ENCODE results near the gene NCOA1.
"Not testable (repeated sequence)": the region's sequence is repeated elsewhere in the genome, so short reads cannot be mapped to it uniquely, and the experiment has no call there.

The NCOA1 gene

GRCh38 chr2:24632172-24632571 is 141.1 kb downstream of the NCOA1 start:
- DNase-seq (ENCODE audit: low spot score), result peak; percentile 16

GRCh38 chr2:24635181-24635580 is 144.1 kb downstream of the NCOA1 start:
- DNase-seq (ENCODE audit: low spot score), result peak; percentile 57

- no peak for DNase-seq (ENCODE audit: low spot score)
Observed at GRCh38 chr2:24638568-24638967, 147.5 kb downstream of the NCOA1 start.

GRCh38 chr2:24642351-24642750 is 151.3 kb downstream of the NCOA1 start:
- DNase-seq (ENCODE audit: low spot score), result no peak

- DNase-seq (ENCODE audit: low spot score), result no peak
Observed at GRCh38 chr2:24643051-24643450, 152.0 kb downstream of the NCOA1 start.

GRCh38 chr2:24644032-24644431 is 153.0 kb downstream of the NCOA1 start:
- no peak for DNase-seq (ENCODE audit: low spot score)

- no peak for DNase-seq (ENCODE audit: low spot score)
Observed at GRCh38 chr2:24650997-24651642, 160.1 kb downstream of the NCOA1 start.

- DNase-seq (ENCODE audit: low spot score), result no peak
Observed at GRCh38 chr2:24651643-24652003, 160.6 kb downstream of the NCOA1 start.

- DNase-seq (ENCODE audit: low spot score), result peak; percentile 15
Observed at GRCh38 chr2:24652265-24653182, 161.5 kb downstream of the NCOA1 start.

- DNase-seq (ENCODE audit: low spot score), result no peak
Observed at GRCh38 chr2:24657818-24658217, 166.8 kb downstream of the NCOA1 start.

- DNase-seq (ENCODE audit: low spot score), result no peak
Observed at GRCh38 chr2:24658531-24659202, 167.6 kb downstream of the NCOA1 start.

GRCh38 chr2:24659862-24660261 is 168.8 kb downstream of the NCOA1 start:
- DNase-seq (ENCODE audit: low spot score), result no peak

- DNase-seq (ENCODE audit: low spot score), result no peak
Observed at GRCh38 chr2:24667542-24667941, 176.5 kb downstream of the NCOA1 start.

GRCh38 chr2:24671230-24671629 is 180.2 kb downstream of the NCOA1 start:
- DNase-seq (ENCODE audit: low spot score), result no peak

GRCh38 chr2:24672589-24672988 is 181.5 kb downstream of the NCOA1 start:
- DNase-seq (ENCODE audit: low spot score), result no peak

- no peak for DNase-seq (ENCODE audit: low spot score)
Observed at GRCh38 chr2:24675338-24675737, 184.3 kb downstream of the NCOA1 start.

GRCh38 chr2:24676493-24676892 is 185.4 kb downstream of the NCOA1 start:
- DNase-seq (ENCODE audit: low spot score), result no peak

GRCh38 chr2:24678066-24678465 is 187.0 kb downstream of the NCOA1 start:
- not testable (repeated sequence) for DNase-seq (ENCODE audit: low spot score)

- DNase-seq (ENCODE audit: low spot score), result no peak
Observed at GRCh38 chr2:24680196-24680595, 189.1 kb downstream of the NCOA1 start.

GRCh38 chr2:24682304-24682703 is 191.2 kb downstream of the NCOA1 start:
- no peak for DNase-seq (ENCODE audit: low spot score)

- no peak for DNase-seq (ENCODE audit: low spot score)
Observed at GRCh38 chr2:24683408-24683807, 192.4 kb downstream of the NCOA1 start.

GRCh38 chr2:24690524-24690923 is 199.5 kb downstream of the NCOA1 start:
- DNase-seq (ENCODE audit: low spot score), result no peak

- peak; percentile 11 for DNase-seq (ENCODE audit: low spot score)
Observed at GRCh38 chr2:24691806-24692205, 200.8 kb downstream of the NCOA1 start.

All from Ammon's horn (tissue), 1 donor.